B cell (primary cell): Measurements from ENCODE around the gene NOTUM. TPM values are rescaled to one million over a fixed set of nuclear protein-coding genes. Genes with fewer than 3 reads are reported as not detected.

Experiments
- ATAC-seq: fragments of 200-7000 bp; cut with Tn5 transposase; one replicate; pipeline ENCODE4 v1.10.0; 2021; ENCODE audit warnings: low read depth, mild to moderate bottlenecking, moderate number of reproducible peaks, moderate library complexity
- CTCF ChIA-PET: fragments of 350-600 bp; sonication (Branson Sonifier 250); formaldehyde crosslinking; loops from one replicate; lab custom pipeline; 2021; ENCODE audit warnings: antibody characterized with exemption, inconsistent platforms; lab: Charles Lee
- POLR2A ChIA-PET: fragments of 350-600 bp; sonication (Branson Sonifier 250); formaldehyde crosslinking; loops from one replicate; lab custom pipeline; 2021; ENCODE audit warnings: antibody characterized with exemption; lab: Charles Lee
- DNase-seq: peaks from one replicate; pipeline ENCODE4 v3.0.0; 2013
- H2AFZ ChIP-seq: 2 replicates; pipeline ENCODE4 v1.6.1; 2012; ENCODE audit warnings: mild to moderate bottlenecking, low read depth, low read length; ENCODE audit not compliant: insufficient read depth, poor library complexity, severe bottlenecking
- H3K27ac ChIP-seq, 2 donors: 1 replicate in 1 of 2; 2 replicates in 1 of 2; pipeline ENCODE4 v1.5.1; 2012 to 2013; ENCODE audit warnings: low read length in 2 of 2, mild to moderate bottlenecking in 2 of 2, moderate library complexity in 1 of 2
- H3K27me3 ChIP-seq, 4 experiments: fragments of 200-600 bp in 1 of 4; sonication (generic) in 1 of 4; replicated peaks in 1 of 4; 1 replicate in 2 of 4; 2 replicates in 2 of 4; pipeline versions ENCODE4 v1.6.1 to v1.7.0; 2013 to 2016; ENCODE audit warnings: low read length in 3 of 4, mild to moderate bottlenecking in 2 of 4, mixed read lengths in 1 of 4, moderate library complexity in 1 of 4; ENCODE audit not compliant: insufficient read depth in 4 of 4, control insufficient read depth in 3 of 4; ENCODE audit errors: control extremely low read depth in 1 of 4
- H3K36me3 ChIP-seq, 2 experiments: replicated peaks in 1 of 2; 1 replicate in 1 of 2; 2 replicates in 1 of 2; pipeline versions ENCODE4 v1.6.1 to v1.7.1; 2013; ENCODE audit warnings: low read length in 1 of 2; ENCODE audit not compliant: insufficient read depth in 2 of 2, control insufficient read depth in 1 of 2; ENCODE audit errors: control extremely low read depth in 1 of 2, extremely low read depth in 1 of 2
- H3K4me1 ChIP-seq, 2 donors: fragments of 200-600 bp in 1 of 2; sonication (generic) in 1 of 2; 1 replicate in 1 of 2; 2 replicates in 1 of 2; pipeline versions ENCODE4 v1.5.1 to v1.6.1; 2013 to 2017; ENCODE audit warnings: low read length in 2 of 2; ENCODE audit not compliant: control insufficient read depth in 2 of 2, insufficient read depth in 2 of 2
- H3K4me2 ChIP-seq: replicated peaks from 2 replicates; pipeline ENCODE3; 2012; ENCODE audit warnings: mild to moderate bottlenecking, low read depth, low read length; ENCODE audit not compliant: poor library complexity, severe bottlenecking
- H3K4me3 ChIP-seq, 5 experiments: fragments of 200-600 bp in 1 of 5; sonication (generic) in 1 of 5; 1 replicate in 3 of 5; 2 replicates in 2 of 5; pipeline versions ENCODE4 v1.5.1 to v1.7.0; 2011 to 2016; ENCODE audit warnings: low read length in 4 of 5, mild to moderate bottlenecking in 4 of 5, low read depth in 2 of 5, control low read depth in 1 of 5, moderate library complexity in 1 of 5; ENCODE audit not compliant: insufficient read depth in 1 of 5; ENCODE audit errors: control extremely low read depth in 1 of 5, extremely low read depth in 1 of 5
- H3K79me2 ChIP-seq: fragments of 200-600 bp; sonication (generic); one replicate; pipeline ENCODE4 v1.6.0; 2016; ENCODE audit warnings: low read length; ENCODE audit not compliant: control insufficient read depth, insufficient read depth
- H3K9ac ChIP-seq: fragments of 200-600 bp; sonication (generic); 2 replicates; pipeline ENCODE4 v1.6.1; 2017; ENCODE audit warnings: mild to moderate bottlenecking, low read length, moderate library complexity
- H3K9me3 ChIP-seq, 3 donors: one replicate each; pipeline versions ENCODE4 v1.6.1 to v1.7.1; 2013; ENCODE audit warnings: low read length in 2 of 3; ENCODE audit not compliant: control insufficient read depth in 2 of 3, insufficient read depth in 1 of 3; ENCODE audit errors: control extremely low read depth in 1 of 3
- H4K20me1 ChIP-seq: 2 replicates; pipeline ENCODE4 v1.6.0; 2012; ENCODE audit warnings: mild to moderate bottlenecking, low read length; ENCODE audit not compliant: insufficient read depth, control insufficient read depth, poor library complexity, severe bottlenecking
- H3K27ac Mint-ChIP-seq: one replicate; pipeline ENCODE4 v1.8.0; 2021; ENCODE audit warnings: mixed read lengths
- H3K27me3 Mint-ChIP-seq: one replicate; pipeline ENCODE4 v1.8.0; 2021; ENCODE audit warnings: mixed read lengths
- H3K4me1 Mint-ChIP-seq: one replicate; pipeline ENCODE4 v1.8.0; 2021; ENCODE audit warnings: mixed read lengths
- H3K4me3 Mint-ChIP-seq: one replicate; pipeline ENCODE4 v1.8.0; 2021; ENCODE audit warnings: mixed read lengths
- H3K9me3 Mint-ChIP-seq: one replicate; pipeline ENCODE4 v1.8.0; 2022; ENCODE audit warnings: mixed read lengths; ENCODE audit not compliant: insufficient read depth
- CTCF ChIP-seq: fragments of 200-600 bp; IDR thresholded peaks from one replicate; pipeline ENCODE4 v1.8.0; 2022; ENCODE audit warnings: antibody characterized with exemption, mild to moderate bottlenecking
- EZH2 ChIP-seq: IDR thresholded peaks from 2 replicates; pipeline ENCODE4 v1.6.1; 2012; ENCODE audit warnings: borderline replicate concordance, low read depth, mild to moderate bottlenecking, moderate library complexity, low read length; ENCODE audit not compliant: insufficient read depth, poor library complexity, severe bottlenecking
- WGBS: methylation state at CpG from one replicate; pipeline ENCODE4 v1.1.5; 2013; ENCODE audit warnings: missing lambda C conversion rate; ENCODE audit not compliant: insufficient coverage; 5-methylcytosine and 5-hydroxymethylcytosine counted together
- intact Hi-C: fragments of 100-400 bp; cut with micrococcal nuclease; formaldehyde crosslinking; loops from one replicate; pipeline ENCODE4 v1.10.0; 2022
- polyA plus RNA-seq: library from polyadenylated mRNA; depleted of rRNA; stranded (reverse); fragments of >200 nt; gene quantifications from 2 replicates; pipeline ENCODE4 v1.2.3, GENCODE V29; 2012
- total RNA-seq, 2 donors: library from RNA; stranded (reverse); fragments of 120-200 nt in 1 of 2; gene quantifications; 1 replicate in 1 of 2; 2 replicates in 1 of 2; pipeline versions ENCODE4 v1.2.3 to v1.2.4, GENCODE V29; 2013 to 2022

Gene NOTUM
- total and polyA plus RNA-seq, 2 donors (not counting 1 experiment from before 2014, with no cell fraction given) = not detected

GRCh38 chr17:81934850-81935708 is 25.9 kb downstream of the NOTUM start:
- no peak overlapping the region for H2AFZ ChIP-seq
- ChIA-PET POLR2A (no interaction called here), CTCF (interaction anchor here (0.7 kb wide), 1 partner anchor 141 kb away, joined by 3 read pairs; no protein-coding TSS in a partner anchor)
- H4K20me1 ChIP-seq = no peaks in the 10 kb centered on the region
- H3K9ac ChIP-seq = no peak overlapping the region
- 96% methylated on average over 32 of the region's 38 CpGs for WGBS
- H3K9me3 ChIP-seq = no peaks in the 10 kb centered on the region
- H3K4me1 ChIP-seq = peaks cover 10 to 14% of the 10 kb centered on the region in 2 donors
- no peaks in the 10 kb centered on the region for H3K79me2 ChIP-seq
- Mint-ChIP-seq H3K27ac (no peak overlapping the region), H3K27me3 (peaks cover 7% of the 10 kb centered on the region), H3K4me1 (peaks cover 11% of the 10 kb centered on the region), H3K9me3 (no peaks in the 10 kb centered on the region), H3K4me3 (no peak overlapping the region)
- DNase-seq (no peak), ATAC-seq (no peak)
- no peak overlapping the region for H3K4me2 ChIP-seq
- no peak overlapping the region for H3K27ac ChIP-seq
- H3K36me3 ChIP-seq = no peaks in the 10 kb centered on the region
- TF ChIP-seq CTCF (no peak), EZH2 (no peak)
- intact Hi-C loops = no loop called here
- no peak overlapping the region for H3K4me3 ChIP-seq
- peaks cover 0 to 5% (median 0%) of the 10 kb centered on the region in 4 experiments for H3K27me3 ChIP-seq

- H3K27me3 Mint-ChIP-seq = peaks cover 7% of the 10 kb centered on the region
- peaks cover 10 to 14% of the 10 kb centered on the region in 2 donors for H3K4me1 ChIP-seq
- H3K4me3 Mint-ChIP-seq = no peak overlapping the region
- no peak for TF ChIP-seq EZH2
- no peak for TF ChIP-seq CTCF
- no peaks in the 10 kb centered on the region for H3K36me3 ChIP-seq
- H3K4me3 ChIP-seq = no peak overlapping the region
- H3K79me2 ChIP-seq = no peaks in the 10 kb centered on the region
- no peak for ATAC-seq
- H3K9me3 Mint-ChIP-seq = no peaks in the 10 kb centered on the region
- H4K20me1 ChIP-seq = no peaks in the 10 kb centered on the region
- ChIA-PET CTCF (no interaction called here), POLR2A (no interaction called here)
- WGBS = 97% methylated on average over 21 of the region's 23 CpGs
- H3K4me1 Mint-ChIP-seq = peaks cover 11% of the 10 kb centered on the region
- intact Hi-C loops = no loop called here
- H3K27ac ChIP-seq = no peak overlapping the region
- H3K9me3 ChIP-seq = no peaks in the 10 kb centered on the region
- no peak overlapping the region for H3K4me2 ChIP-seq
- H2AFZ ChIP-seq = no peak overlapping the region
- H3K9ac ChIP-seq = no peak overlapping the region
- H3K27me3 ChIP-seq = peaks cover 0 to 11% (median 2%) of the 10 kb centered on the region in 4 experiments
- no peak for DNase-seq
- H3K27ac Mint-ChIP-seq = no peak overlapping the region
Measured at GRCh38 chr17:81934098-81934757, 26.8 kb downstream of the NOTUM start.
